ENCODE data around the gene ARRDC3.
A peak's percentile ranks its signal among the peaks of the same experiment; 100 is the strongest.

The ARRDC3 gene

DNA sequence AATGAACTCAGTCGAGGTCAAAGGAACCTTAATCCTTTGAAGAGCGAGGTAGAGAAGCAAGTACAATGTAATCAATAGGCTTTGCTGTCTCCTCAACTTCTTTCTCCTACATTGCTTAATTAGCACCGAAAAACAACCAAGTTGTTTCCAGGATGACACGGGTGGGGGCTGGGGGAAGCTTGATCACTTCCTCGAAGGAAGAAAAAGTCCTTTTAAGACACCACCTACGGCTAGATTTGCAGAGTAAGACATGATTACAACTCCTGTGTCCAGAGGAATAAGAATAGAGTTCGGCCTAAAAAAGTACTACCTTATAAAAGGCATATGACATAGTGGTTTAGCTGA is 811 bp upstream of the ARRDC3 start:
- DNase-seq = no peak

GRCh38 chr5:91382530-91383026 is 539 bp downstream of the ARRDC3 start:
- peak in 1 of 4 experiments; percentile 21 for DNase-seq

DNA sequence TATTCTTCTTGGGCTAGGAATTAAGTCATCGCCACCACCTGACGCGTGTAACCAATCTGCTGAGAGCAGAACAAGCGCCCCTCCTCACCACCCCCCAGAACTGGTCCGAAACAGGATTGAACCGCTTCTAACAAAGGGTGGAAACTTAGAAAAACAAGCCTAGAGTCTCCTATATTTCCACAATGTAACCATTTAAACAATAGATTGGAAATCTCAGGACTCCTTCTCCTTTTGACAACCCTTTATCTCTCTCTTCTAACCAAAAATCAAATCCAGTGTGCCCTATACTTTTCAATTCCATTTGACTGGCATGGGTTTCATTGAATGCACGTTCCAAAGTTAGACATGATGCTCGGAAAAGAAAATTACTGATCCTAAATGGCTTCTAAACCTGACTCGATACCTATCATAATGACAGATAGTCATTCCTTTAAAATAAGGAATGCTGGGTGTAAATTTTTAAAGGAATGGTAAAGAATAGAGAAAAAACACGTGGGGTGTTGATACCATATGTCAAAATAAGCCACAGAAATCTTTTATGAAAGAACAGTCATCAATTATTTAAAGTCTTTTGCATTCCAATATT is 1.2 kb downstream of the ARRDC3 start:
- DNase-seq = peak; percentile 19 to 64 (median 48)

GRCh38 chr5:91381239-91381773 is 1.8 kb downstream of the ARRDC3 start:
- DNase-seq = no peak

DNA sequence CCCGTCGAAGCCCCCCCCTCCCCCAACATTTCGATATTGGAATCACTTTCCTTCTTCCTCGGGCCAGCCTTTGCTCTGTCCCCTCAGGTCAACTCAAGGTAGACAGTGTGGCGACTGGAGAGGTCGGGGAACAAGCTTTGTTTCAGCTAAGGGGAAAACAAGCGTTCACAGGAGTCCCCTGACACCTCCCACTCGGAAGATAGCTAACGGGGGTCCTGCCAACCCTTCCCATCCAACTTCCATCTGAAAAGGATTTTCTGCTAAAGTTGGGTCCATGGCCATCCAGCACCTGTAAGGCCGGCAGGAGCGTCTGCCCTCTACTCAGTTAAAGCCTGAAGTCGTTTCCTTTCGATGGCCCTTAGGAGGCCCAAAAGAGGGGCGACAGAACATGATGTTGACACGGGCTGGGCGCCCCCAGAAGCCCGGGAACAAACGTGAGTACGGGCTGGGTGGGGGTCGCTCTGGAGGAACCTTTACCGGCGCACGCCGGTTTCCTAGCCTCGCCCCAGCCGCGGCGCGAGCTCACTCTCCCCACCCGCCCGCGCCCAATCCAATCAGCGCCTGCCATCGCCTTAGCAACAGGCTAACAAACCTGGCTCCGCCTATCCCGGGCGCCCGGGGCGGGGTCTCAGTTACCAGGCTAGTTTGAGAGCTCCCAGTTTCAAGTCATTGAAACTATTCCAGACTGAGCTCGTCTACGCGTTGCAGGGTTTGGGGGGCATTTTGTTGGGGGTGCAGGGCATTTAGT is 2.5 kb downstream of the ARRDC3 start:
- peak; percentile 89 to 99 (median 94) for DNase-seq

- peak; percentile 87 to 97 (median 92) for DNase-seq
These were observed 3.1 kb downstream of the ARRDC3 start for GRCh38 chr5:91379914-91380490.

- no peak for DNase-seq
These were observed 3.7 kb downstream of the ARRDC3 start for GRCh38 chr5:91379246-91379913.

GRCh38 chr5:91378752-91379211 is 4.3 kb downstream of the ARRDC3 start:
- no peak for DNase-seq

- DNase-seq = no peak
These were observed 8.1 kb downstream of the ARRDC3 start for GRCh38 chr5:91374893-91375520.

- DNase-seq = no peak
These were observed 9.5 kb downstream of the ARRDC3 start for GRCh38 chr5:91373600-91373999.

- DNase-seq = no peak
These were observed 10.1 kb downstream of the ARRDC3 start for GRCh38 chr5:91373006-91373405.

DNA sequence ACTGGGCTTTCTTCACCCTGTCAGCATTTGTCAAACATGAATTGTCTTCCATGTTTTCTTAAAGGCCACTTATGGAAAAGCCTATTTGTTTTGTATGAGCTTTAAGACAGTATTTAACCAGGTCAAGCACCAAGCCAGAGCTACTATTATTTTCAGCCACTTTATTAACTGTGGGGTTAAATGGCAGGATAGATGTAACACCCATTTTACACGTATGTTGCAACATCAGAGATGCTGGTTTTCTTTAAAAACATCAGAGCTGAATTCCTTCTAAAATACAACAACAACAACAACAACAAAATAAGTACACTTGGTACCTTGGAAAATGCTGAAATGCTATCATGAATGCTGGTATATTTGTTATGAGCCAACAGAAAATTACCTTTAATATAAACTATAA is 13.6 kb downstream of the ARRDC3 start:
- DNase-seq = no peak

- DNase-seq = no peak
These were observed 15.0 kb downstream of the ARRDC3 start for GRCh38 chr5:91367908-91368648.

DNA sequence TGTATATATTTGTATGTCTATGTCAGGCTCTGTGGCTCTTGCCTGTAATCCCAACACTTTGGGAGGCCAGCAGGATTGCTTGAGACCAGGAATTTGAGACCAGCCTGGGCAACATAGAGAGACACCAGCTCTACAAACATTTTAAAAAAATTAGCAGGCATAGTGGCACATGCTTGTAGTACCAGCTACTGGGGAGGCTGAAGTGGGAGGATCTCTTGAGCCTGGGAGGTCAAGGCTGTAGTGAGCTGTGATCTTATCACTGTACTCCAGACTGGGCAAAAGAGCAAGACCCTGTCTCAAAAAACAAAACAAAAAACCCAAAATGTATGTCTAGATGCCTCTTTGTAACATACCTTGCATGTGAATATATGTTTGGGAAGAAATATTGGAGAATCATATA is 15.8 kb downstream of the ARRDC3 start:
- DNase-seq = no peak

GRCh38 chr5:91366551-91366950 is 16.6 kb downstream of the ARRDC3 start:
- DNase-seq = no peak

- DNase-seq = no peak
These were observed 17.6 kb downstream of the ARRDC3 start for GRCh38 chr5:91365498-91365897.

- no peak for DNase-seq
These were observed 20.2 kb downstream of the ARRDC3 start for GRCh38 chr5:91362935-91363334.

DNA sequence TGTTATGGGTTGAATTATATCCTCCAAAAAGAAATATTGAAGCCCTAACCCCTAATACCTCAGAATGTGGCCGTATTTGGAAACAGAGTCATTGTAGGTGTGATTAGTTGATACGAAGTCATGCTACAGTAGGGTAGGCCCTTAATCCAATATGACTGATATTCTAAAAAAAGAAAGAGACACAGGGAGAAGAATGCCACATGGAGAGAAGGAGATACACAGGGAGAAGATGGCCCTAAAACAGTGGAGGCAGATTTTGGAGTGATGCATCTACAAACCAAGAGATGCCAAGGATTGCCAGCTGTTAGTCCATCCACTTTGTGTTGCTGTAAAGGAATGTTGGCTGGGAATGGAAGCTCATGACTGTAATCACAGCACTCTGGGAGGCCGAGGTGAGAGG is 21.3 kb downstream of the ARRDC3 start:
- no peak for DNase-seq

- no peak for DNase-seq
These were observed 21.9 kb downstream of the ARRDC3 start for GRCh38 chr5:91361055-91361701.

- DNase-seq = no peak
These were observed 23.0 kb downstream of the ARRDC3 start for GRCh38 chr5:91359962-91360609.

DNA sequence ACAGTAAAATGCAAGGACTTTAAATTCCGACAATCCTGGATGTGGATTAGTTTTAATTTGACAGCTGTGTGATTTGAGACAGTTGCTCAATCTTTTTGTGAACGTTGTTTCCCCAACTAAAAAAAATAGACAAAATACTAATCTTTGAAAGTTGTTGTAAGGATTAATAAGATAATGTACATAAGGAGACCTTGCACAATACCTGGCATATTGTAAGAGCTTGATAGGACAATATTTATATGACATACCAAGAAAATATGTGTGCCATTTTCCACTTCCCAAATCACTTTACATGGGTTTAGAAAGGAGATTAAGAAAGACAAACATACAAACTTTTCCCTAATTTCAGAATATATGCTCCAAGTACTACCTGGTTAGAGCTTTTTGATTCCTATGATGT is 25.3 kb downstream of the ARRDC3 start:
- no peak for DNase-seq

All from activated naive CD4-positive, alpha-beta T cell (primary cell).